Right atrium auricular region (tissue), 2 donors: ENCODE data around the gene WDR13. TPM values are rescaled to one million over a fixed set of nuclear protein-coding genes. Genes with fewer than 3 reads are reported as not detected.
"Not testable (repeated sequence)": the region's sequence is repeated elsewhere in the genome, so short reads cannot be mapped to it uniquely, and the experiment has no call there.

ENCODE experiments used
- DNase-seq: peaks from one replicate; pipeline ENCODE4 v3.0.0-alpha.2; 2019; ENCODE audit warnings: low spot score
- H3K27ac ChIP-seq, 2 donors: fragments of 200-600 bp; sonication (generic); 1 replicate in 1 of 2; 2 replicates in 1 of 2; pipeline ENCODE4 v1.5.1; 2016 to 2019
- H3K27me3 ChIP-seq, 2 donors: fragments of 200-600 bp; sonication (generic); one replicate each; pipeline versions ENCODE4 v1.5.1 to v1.6.0; 2017 to 2019
- H3K36me3 ChIP-seq: fragments of 200-600 bp; sonication (generic); one replicate; pipeline ENCODE4 v1.5.1; 2016
- H3K4me1 ChIP-seq, 2 donors: fragments of 200-600 bp; sonication (generic); one replicate each; pipeline versions ENCODE4 v1.5.1 to v1.6.0; 2017 to 2019
- H3K4me3 ChIP-seq, 2 donors: fragments of 200-600 bp; sonication (generic); 1 replicate in 1 of 2; 2 replicates in 1 of 2; pipeline ENCODE4 v1.5.1; 2017 to 2019; ENCODE audit warnings: mild to moderate bottlenecking in 1 of 2, moderate library complexity in 1 of 2
- H3K9me3 ChIP-seq, 2 donors: fragments of 200-600 bp; sonication (generic); one replicate each; pipeline ENCODE4 v1.5.1; 2019
- total RNA-seq, 2 donors: library from RNA; depleted of rRNA; stranded (reverse); fragments of >200 nt; gene quantifications; one replicate each; pipeline ENCODE4 v1.1.0, GENCODE V29; 2016
- TF ChIP-seq, protein P1 (sequence below), 2 donors: fragments of 200-600 bp; sonication (generic); IDR thresholded peaks; one replicate each; pipeline ENCODE4 v1.5.1; 2019; ENCODE audit warnings: antibody characterized with exemption in 2 of 2

The WDR13 gene
- total RNA-seq, result 100 to 1,000 TPM; 208 to 214 TPM

DNA sequence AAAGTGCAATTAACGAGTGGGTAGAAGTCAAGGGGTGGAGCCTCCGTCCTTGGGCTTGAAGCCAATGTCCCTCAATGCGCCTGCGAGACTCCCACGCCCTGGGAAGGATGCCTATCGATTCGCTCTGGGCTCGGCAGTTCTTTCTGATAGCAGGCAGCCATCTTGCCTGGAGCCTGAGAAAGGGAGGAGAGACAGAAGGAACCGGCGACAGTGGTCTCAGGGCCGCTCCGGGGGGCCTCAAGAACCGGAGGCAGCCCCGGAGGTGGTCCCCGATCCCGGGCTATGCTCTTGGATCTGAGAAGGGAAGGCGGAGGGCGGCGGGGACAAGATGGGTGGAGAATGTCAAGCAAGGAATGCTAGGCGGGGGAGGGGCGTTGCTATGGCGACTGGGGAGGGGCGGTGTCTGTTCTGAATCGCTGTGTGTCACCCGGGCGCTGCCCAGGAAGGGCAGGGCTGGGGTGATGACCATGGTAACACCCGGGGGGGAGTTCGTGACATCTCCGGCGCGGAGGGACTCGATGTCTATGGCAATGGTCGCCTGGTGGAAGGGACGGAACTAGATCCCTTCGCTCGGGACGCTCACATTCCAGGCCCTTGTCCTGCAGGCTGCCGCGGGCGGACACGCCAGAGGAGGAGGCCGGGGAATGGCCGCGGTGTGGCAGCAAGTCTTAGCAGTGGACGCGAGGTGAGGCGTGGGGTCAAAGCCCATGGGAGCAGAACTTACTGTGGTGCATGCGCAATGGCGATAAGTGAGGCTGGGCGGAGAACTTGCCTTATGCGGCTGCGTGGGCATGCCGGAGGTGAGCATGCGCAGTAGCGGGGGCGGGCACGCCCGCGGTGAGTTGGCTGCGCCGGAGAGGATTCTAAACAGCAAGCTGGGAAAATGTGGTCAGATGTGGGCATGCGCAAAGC, at the start of gene WDR13:
WDR13 (plus strand) TSS at position 140 of the 912 bp plus-strand sequence; CDS start at position 645, 505 bp downstream.
- Histone ChIP-seq H3K27me3 (no peaks in the 10 kb centered on the region), H3K4me1 (peaks cover 0 to 9% of the 10 kb centered on the region in 2 donors), H3K36me3 (peaks cover 39% of the 10 kb centered on the region), H3K9me3 (no peaks in the 10 kb centered on the region), H3K27ac (peak within 1 kb of the TSS; percentile 88 to 96), H3K4me3 (peak within 1 kb of the TSS; percentile 53 to 61)
- DNase-seq, result peak; percentile 94
- TF ChIP-seq, protein P1, sequence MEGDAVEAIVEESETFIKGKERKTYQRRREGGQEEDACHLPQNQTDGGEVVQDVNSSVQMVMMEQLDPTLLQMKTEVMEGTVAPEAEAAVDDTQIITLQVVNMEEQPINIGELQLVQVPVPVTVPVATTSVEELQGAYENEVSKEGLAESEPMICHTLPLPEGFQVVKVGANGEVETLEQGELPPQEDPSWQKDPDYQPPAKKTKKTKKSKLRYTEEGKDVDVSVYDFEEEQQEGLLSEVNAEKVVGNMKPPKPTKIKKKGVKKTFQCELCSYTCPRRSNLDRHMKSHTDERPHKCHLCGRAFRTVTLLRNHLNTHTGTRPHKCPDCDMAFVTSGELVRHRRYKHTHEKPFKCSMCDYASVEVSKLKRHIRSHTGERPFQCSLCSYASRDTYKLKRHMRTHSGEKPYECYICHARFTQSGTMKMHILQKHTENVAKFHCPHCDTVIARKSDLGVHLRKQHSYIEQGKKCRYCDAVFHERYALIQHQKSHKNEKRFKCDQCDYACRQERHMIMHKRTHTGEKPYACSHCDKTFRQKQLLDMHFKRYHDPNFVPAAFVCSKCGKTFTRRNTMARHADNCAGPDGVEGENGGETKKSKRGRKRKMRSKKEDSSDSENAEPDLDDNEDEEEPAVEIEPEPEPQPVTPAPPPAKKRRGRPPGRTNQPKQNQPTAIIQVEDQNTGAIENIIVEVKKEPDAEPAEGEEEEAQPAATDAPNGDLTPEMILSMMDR (IDR thresholded peaks at IDR 0.05), result no peak

- H3K9me3 ChIP-seq, result no peaks in the 10 kb centered on the region
- H3K27me3 ChIP-seq, result no peaks in the 10 kb centered on the region
- H3K27ac ChIP-seq, result no peak overlapping the region
- H3K4me3 ChIP-seq, result no peak overlapping the region
- TF ChIP-seq, protein P1 (IDR thresholded peaks at IDR 0.05), result no peak
- peaks cover 18% of the 10 kb centered on the region for H3K36me3 ChIP-seq
- H3K4me1 ChIP-seq, result no peaks in the 10 kb centered on the region
- DNase-seq, result no peak
These were observed 48.4 kb upstream of the WDR13 start for GRCh38 chrX:48548871-48549270.

DNA sequence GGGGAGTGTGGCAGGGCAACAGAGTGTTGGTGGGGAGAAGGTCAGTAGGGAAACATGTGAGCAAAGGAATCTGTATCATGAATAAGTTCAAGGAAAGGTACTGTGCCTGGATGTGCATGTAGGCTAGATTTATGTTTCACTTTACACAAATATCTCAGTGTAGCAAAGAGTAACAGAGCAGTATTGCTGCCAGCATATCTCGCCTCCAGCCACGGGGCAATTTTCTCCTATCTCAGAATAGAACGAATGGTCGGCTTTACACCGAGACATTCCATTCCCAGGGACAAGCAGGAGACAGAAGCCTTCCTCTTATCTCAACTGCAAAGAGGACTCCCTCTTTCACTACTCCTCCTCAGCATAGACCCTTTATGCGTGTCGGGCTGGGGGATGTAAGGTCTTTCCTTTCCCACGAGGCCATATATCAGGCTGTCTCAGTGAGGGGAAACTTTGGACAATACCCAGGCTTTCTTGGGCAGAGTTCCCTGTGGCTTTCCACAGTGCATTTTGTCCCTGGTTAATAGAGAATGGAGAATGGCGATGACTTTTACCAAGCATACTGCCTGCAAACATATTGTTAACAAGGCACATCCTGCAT, 41.5 kb upstream of the WDR13 start:
- Histone ChIP-seq H3K27ac (peak overlapping the region; percentile 41 to 73), H3K36me3 (peaks cover 26% of the 10 kb centered on the region)
- H3K4me1 ChIP-seq, H3K27me3 ChIP-seq, H3K4me3 ChIP-seq, H3K9me3 ChIP-seq, DNase-seq: not testable (repeated sequence)

DNA sequence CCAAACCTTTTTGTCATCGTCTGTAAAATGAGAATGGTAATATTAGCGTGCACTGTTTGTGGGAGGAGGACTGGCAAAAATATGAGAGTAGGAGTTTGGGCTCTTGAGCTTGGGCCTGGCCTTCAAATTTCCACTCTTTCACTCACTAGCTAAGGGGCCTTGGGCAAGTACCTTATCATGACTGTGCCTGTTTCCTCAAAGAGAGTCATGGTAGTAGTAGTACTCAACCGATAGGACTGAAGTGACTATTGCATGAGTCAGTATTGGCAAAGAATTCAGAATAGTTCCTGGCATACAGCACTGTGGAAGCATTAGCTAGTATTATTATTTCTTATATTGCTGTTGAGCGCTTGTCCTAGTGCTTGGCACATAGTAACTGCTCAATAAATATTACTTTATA, 39.0 kb upstream of the WDR13 start:
- Histone ChIP-seq H3K27me3 (no peaks in the 10 kb centered on the region), H3K27ac (peak overlapping the region in 1 of 2 donors; percentile 73), H3K9me3 (no peaks in the 10 kb centered on the region), H3K4me3 (no peak overlapping the region), H3K36me3 (peaks cover 29% of the 10 kb centered on the region), H3K4me1 (no peaks in the 10 kb centered on the region)
- TF ChIP-seq, protein P1 (IDR thresholded peaks at IDR 0.05), result no peak
- DNase-seq, result no peak

- H3K4me1 ChIP-seq, result no peaks in the 10 kb centered on the region
- H3K4me3 ChIP-seq, result no peak overlapping the region
- H3K36me3 ChIP-seq, result peaks cover 29% of the 10 kb centered on the region
- TF ChIP-seq, protein P1 (IDR thresholded peaks at IDR 0.05), result no peak
- no peaks in the 10 kb centered on the region for H3K9me3 ChIP-seq
- no peak for DNase-seq
- H3K27me3 ChIP-seq, result no peaks in the 10 kb centered on the region
- H3K27ac ChIP-seq, result no peak overlapping the region
These were observed 37.7 kb upstream of the WDR13 start for GRCh38 chrX:48559636-48560035.

- no peak overlapping the region for H3K27ac ChIP-seq
- DNase-seq, result no peak
- H3K36me3 ChIP-seq, result peaks cover 29% of the 10 kb centered on the region
- no peaks in the 10 kb centered on the region for H3K4me1 ChIP-seq
- H3K9me3 ChIP-seq, result no peaks in the 10 kb centered on the region
- H3K27me3 ChIP-seq, result no peaks in the 10 kb centered on the region
- TF ChIP-seq, protein P1 (IDR thresholded peaks at IDR 0.05), result no peak
- H3K4me3 ChIP-seq, result no peak overlapping the region
These were observed 37.2 kb upstream of the WDR13 start for GRCh38 chrX:48560056-48560455.
